LNCaP clone FGC (cell line): Measurements from ENCODE around the gene SEMA6B.
A peak's percentile ranks its signal among the peaks of the same experiment; 100 is the strongest.

ENCODE experiments used
- DNase-seq: peaks from one replicate; pipeline ENCODE4 v3.0.0-alpha.2; 2011; ENCODE audit warnings: low read depth
- H3K4me3 ChIP-seq: 2 replicates; pipeline ENCODE4 v1.5.1; 2011; ENCODE audit warnings: mild to moderate bottlenecking, low read depth, low read length, control low read depth
- TF ChIP-seq, protein P1 (sequence below): IDR thresholded peaks from 2 replicates; pipeline ENCODE4 v1.5.1; 2012; ENCODE audit warnings: mild to moderate bottlenecking; ENCODE audit not compliant: control insufficient read depth, insufficient read depth; ENCODE audit errors: extremely low read depth

Gene SEMA6B

DNA sequence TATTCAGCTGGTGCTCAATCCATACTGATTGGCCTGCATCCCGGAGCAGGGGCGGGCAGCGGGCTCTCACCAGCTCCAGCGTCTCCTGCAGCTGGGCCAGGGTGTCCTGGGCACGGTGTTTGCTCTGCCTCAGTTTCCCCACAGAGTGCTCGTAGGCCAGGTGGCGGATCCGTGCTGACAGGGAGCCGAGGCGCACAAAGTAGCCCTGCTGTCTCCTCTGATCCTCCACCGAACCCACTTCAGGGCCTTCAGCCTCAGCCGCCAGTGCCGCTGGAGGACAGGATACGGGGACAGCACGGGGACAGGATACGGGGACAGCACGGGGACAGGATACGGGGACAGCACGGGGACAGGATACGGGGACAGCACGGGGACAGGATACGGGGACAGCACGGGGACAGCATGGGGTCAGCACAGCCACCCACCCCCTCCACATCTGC lies 33.9 kb downstream of the SEMA6B start:
- H3K4me3 ChIP-seq: no peak overlapping the region
- TF ChIP-seq, protein P1, sequence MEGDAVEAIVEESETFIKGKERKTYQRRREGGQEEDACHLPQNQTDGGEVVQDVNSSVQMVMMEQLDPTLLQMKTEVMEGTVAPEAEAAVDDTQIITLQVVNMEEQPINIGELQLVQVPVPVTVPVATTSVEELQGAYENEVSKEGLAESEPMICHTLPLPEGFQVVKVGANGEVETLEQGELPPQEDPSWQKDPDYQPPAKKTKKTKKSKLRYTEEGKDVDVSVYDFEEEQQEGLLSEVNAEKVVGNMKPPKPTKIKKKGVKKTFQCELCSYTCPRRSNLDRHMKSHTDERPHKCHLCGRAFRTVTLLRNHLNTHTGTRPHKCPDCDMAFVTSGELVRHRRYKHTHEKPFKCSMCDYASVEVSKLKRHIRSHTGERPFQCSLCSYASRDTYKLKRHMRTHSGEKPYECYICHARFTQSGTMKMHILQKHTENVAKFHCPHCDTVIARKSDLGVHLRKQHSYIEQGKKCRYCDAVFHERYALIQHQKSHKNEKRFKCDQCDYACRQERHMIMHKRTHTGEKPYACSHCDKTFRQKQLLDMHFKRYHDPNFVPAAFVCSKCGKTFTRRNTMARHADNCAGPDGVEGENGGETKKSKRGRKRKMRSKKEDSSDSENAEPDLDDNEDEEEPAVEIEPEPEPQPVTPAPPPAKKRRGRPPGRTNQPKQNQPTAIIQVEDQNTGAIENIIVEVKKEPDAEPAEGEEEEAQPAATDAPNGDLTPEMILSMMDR: no peak; the same call in 1 of the 2 replicates

DNA sequence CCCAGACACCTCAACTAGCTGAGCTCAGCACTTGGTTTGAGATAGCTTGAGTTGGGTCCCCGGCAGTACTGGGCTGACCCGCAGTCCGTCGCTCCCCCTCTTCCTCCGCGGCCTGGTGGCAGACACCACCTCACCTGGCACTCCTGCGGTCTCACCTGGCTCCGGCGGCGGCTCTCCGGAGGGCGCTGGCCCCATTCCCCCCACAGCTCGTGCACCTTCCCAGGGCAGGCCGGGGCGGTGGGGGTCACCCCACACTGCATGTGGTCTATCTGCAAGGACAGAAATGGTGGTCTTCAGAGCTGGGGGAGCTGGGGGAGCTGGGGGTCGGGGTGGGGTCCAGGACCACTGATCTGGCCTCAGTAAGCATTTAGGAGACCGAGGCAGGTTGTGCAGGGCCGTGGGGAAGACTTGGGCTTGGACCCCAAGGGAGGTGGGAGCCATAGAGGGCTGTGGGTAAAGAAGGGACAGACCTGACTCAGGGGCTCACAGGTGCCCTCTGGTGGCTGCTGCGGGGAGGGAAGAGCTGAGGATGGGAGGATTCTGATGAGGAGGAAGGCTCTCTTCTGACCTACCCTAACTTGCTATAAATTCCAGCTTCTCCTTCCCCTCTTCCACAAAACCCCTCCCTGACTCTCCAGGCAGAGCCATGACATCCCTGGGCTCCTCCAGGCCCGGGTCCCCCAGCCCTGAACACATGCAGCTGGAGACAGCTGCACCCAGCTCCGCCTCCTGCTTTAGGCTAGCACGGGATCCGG lies 34.5 kb downstream of the SEMA6B start:
- no peak for DNase-seq
- no peak overlapping the region for H3K4me3 ChIP-seq
- TF ChIP-seq, protein P1: peak; percentile 66

More for the DNA sequence above, 33.9 kb downstream of the SEMA6B start:
- DNase-seq: no peak

DNA sequence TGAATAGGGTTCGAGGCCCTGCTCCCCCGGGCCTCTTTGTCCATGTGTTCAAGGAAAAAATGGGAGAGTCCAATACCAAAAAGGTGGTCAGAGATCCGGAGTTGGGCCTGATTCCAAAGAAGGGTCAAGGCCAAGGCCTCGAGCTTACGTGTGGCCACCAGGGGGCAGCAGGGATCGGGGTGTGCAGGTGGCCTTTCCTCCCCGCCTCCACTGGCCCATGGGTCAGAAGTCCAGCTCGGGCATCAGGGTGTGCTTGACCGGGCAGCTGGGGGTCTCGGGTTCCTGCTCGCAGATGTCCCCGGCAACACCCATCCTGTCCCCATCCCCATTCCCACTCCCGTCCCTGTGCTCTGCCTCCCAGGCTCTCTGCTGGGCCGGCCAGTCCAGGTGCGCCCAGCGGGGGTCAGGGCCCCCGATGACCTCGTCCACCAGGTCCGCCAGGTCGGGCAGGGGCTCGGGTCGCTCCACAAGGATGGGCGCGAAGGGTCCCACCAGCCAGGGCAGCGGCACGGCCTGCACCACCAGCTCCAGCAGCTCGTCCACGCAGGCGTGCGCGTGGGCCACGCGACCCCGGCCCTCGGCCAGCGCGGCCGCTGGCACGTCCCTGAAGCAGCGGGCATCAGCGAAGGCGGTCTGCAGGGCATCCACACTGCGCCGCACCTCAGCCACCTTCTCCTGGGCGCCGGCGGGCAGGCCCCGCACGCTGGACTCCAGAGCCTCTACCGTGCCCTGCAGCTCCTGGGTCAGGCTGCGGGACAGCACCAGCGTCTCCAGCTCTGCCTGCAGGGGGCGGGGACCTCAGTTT lies 36.0 kb downstream of the SEMA6B start:
- no peak overlapping the region for H3K4me3 ChIP-seq
- no peak for DNase-seq
- TF ChIP-seq, protein P1: peak; percentile 68

DNA sequence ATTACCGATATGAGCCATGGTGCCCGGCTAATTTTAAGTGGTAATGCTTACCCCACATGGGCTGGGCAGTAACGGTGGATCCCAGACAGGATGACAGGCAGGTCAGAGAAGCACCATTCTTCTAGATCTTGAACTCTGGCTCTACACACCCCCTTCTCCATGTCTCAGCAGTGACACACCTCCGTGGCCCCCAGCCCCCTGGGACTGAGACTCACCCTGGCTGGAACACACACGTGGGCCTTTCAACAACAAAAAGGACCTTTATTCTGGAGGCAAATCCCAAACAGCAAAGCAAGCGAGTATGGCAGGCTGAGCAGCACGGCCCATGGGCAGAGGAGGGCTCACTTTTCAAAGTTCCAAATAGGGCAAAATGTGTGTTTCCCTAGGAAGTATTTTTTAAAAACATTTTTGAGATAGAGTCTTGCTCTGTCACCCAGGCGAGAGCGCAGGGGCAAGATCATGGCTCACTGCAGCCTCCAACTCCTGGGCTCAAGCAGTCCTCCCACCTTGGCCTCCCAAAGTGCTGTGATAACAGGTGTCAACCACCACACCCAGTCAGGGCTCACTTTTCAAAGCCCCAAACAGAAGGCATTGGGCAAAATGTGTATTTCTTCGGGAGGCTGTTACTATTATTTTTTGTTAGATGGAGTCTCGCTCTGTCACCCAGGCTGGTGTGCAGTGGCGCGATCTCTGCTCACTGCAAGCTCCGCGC lies 37.0 kb downstream of the SEMA6B start:
- no peak for DNase-seq
- no peak overlapping the region for H3K4me3 ChIP-seq
- TF ChIP-seq, protein P1: no peak

DNA sequence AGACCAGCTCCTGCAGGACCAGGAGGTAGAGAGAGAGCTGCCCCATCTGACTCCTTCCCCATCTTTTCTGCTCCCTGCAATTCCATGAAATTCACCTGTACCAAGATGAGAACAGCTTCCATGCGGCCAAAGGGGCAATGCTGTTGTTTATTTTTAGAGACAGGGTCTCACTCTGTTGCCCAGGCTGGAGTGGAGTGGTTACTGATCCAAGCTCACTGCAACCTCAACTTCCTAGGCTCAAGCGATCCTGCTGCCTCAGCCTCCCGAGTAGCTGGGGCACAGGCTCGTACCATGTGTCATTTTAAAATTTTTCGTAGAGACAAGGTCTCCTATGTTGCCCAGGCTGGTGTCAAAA lies 37.6 kb downstream of the SEMA6B start:
- TF ChIP-seq, protein P1: no peak
- no peak overlapping the region for H3K4me3 ChIP-seq
- DNase-seq: no peak

DNA sequence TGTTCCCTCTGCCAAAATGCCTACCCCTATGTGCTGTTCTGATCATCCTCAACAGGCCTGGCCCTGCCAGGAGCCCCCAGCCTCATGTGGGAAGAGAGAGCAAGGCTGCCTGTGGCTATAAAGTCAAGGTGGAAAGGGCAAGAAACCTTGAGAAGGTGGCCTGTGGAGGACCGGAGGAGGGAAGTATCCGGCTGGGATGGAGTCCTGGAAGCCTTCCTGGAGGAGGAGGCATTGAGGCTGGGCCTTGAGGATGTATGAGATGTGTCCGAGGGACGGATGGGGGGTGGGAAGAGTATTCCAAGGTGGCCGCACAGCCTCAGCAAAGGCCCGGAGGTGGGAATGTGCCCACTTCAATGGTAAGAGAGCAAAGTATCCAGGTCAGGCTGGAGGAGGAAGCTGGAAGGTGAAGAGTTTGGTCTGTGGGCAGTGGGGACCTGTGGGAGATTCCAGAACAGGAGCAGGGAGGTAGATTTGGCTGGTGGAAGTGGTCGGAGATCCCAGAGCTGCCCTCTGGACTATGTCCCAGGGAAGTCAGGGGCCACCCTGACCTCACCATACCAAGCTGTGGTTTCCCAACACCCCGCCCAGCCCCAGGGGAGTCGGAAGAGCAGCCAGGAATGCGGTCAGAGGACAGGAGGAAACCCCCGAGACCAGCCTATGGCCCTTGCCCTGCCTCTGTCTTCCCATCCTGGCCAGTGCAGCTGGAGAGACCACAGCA lies 38.2 kb downstream of the SEMA6B start:
- TF ChIP-seq, protein P1: no peak
- H3K4me3 ChIP-seq: no peak overlapping the region
- no peak for DNase-seq
